RWPE1 (cell line): ENCODE data around the gene SPRED2.
A peak's percentile ranks its signal among the peaks of the same experiment; 100 is the strongest.

Source experiments
- CTCF ChIA-PET: fragments of 350-600 bp; sonication (Branson Sonifier 250); formaldehyde crosslinking; extraction: SDS; loops from one replicate; lab custom pipeline; 2021; lab: Yijun Ruan, JAX
- POLR2A ChIA-PET: fragments of 400-600 bp; formaldehyde crosslinking; extraction: SDS; loops from one replicate; lab custom pipeline; 2020; ENCODE audit warnings: antibody characterized with exemption; ENCODE audit not compliant: low non-redundant PET; lab: Yijun Ruan, JAX
- DNase-seq: peaks from one replicate; pipeline ENCODE4 v3.0.0; 2012; ENCODE audit warnings: low spot score
- H3K27ac ChIP-seq: fragments of 450-650 bp; 2 replicates; pipeline ENCODE4 v1.5.1; 2017
- CTCF ChIP-seq: fragments of 450-650 bp; conservative IDR thresholded peaks from 2 replicates; pipeline ENCODE4 v1.5.1; 2017; ENCODE audit warnings: low read depth, mild to moderate bottlenecking

The SPRED2 gene

GRCh38 chr2:65358678-65359400, 73.6 kb downstream of the SPRED2 start:
- CTCF ChIA-PET: no interaction called here
- H3K27ac ChIP-seq: no peak overlapping the region
- TF ChIP-seq CTCF: no peak
- DNase-seq: no peak
- POLR2A ChIA-PET: no interaction called here

DNA sequence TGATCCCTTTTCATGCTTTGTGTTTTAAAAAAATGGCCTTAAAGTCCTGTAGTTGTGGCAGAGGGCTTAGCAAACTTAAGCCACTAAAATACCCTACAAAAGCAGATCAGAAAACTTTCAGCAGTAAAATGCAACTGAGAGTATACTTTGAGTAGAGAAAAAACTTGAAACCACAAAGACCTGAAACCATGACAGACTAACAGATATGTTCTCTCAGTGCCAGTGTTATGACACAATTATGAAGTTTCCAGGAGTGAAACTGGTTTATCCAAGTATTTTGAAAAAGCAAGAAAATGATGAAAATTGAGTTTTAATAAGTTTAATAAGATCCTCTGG, 74.5 kb downstream of the SPRED2 start:
- POLR2A ChIA-PET: no interaction called here
- DNase-seq: no peak
- no peak for TF ChIP-seq CTCF
- no peak overlapping the region for H3K27ac ChIP-seq
- CTCF ChIA-PET: no interaction called here

DNA sequence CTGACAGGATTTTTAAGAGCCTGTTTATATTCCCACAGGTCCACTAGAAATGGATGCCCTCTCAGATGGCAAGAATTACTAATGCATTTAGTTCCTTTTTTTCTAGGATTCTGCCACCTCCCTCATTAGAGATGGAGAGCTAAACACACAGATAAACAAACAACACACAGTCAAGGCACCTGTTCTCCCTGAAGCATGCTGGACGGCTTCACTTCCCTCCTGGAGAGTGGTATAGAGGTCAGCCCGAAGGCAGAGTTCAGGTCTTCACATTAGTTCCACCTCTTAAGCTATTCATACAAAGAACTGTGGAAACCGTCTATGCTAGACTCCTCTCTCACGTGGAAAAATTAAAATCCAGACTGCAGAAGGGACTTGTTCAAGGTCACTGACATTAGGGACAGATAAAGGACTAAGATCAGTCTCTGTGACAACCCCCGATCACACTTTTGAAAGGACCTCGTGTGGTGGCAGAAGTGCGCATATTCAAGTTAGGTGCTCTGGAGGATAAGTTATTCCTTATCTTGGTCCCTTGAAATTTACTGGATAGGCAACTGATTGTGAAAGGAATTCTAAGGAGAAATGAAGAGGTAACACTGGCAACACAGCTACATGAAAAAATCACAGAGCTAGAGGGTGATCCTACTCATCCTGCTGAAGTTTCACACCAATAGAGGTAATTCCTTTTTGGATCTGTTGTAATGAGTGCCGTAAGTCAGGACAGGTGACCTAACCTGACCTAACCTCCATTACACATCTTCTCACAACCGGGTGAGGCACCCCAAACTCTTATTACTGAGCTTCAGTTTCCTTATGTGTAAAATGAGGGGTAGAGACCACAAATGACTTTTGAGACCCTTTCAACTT, 75.1 kb downstream of the SPRED2 start:
- no peak for TF ChIP-seq CTCF
- POLR2A ChIA-PET: no interaction called here
- DNase-seq: no peak
- CTCF ChIA-PET: interaction anchor here (0.5 to 0.6 kb wide), 3 partner anchors 17 to 828 kb away, joined by 3 read pairs; no protein-coding TSS in a partner anchor
- H3K27ac ChIP-seq: no peak overlapping the region

DNA sequence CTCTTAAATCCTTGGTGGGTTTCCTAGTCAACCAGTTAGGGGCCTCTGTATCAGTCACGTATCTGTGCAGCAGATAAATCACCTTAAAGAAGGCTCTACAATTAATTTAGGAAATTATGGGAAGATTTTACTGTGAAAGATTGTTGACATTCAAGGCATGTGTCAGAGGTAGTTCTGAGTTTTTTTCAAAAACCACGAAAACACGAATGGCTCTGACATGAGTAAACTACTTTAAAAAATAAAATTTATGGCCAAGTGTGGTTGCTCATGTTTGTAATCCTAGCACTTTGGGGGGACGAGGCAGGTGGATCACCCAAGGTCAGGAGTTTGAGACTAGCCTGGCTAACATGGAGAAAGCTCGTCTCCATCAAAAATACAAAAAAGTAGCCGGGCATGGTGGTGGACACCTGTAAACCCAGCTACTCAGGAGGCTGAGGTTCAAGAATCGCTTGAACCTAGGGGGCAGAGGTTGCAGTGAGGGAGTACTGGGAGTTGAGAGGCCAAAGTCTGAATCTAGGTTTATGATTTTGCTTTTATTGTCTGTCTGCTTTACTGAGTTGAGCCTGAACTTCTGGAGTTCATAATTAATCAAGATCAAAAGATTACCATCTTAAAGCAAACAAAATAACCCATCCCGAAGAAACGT, 77.1 kb downstream of the SPRED2 start:
- no peak for TF ChIP-seq CTCF
- ChIA-PET POLR2A (no interaction called here), CTCF (no interaction called here)
- H3K27ac ChIP-seq: no peak overlapping the region
- DNase-seq: no peak

DNA sequence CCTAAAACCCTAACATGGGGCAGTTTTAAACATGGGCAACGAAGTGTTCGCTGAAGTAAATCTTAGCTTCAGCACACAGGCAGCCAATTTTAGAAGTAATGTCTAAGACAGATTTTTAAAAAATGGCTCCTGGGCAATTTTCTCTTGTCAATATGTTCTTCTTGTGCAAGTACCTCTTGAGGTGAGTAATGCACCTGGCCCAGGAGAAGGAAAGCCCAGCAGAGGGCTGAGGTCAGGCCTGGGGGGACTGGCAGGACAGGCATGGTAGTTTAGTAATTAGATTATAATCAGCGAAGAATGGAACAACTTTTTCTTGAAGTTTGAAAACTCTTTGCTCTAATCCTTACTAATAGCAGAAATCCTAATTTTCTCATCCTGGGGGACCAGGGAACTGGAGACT, 77.6 kb downstream of the SPRED2 start:
- no peak overlapping the region for H3K27ac ChIP-seq
- POLR2A ChIA-PET: no interaction called here
- CTCF ChIA-PET: no interaction called here
- DNase-seq: peak; percentile 38
- TF ChIP-seq CTCF: no peak

DNA sequence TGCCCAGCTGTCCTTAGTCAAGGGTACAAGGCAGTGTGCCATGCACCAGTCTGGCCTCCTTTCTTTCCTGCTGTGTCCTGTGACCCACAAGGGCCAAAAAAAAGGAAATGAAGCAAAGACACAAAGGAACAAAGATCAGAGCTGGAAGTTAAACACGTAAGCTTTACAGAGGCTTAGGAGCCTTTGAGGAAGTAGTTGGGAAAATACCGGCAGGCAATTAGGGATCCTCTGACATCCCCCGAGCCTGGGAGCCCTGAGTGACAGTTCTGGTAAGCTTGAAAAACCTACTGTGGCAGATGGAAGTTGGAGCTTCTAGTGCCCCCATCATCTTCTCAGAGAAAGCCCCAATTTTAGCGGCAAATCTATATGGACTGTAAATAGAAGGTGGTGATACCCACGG, 78.5 kb downstream of the SPRED2 start:
- DNase-seq: no peak
- H3K27ac ChIP-seq: no peak overlapping the region
- no peak for TF ChIP-seq CTCF
- ChIA-PET CTCF (interaction anchor here (0.6 kb wide), 1 partner anchor 212 kb away, joined by 3 read pairs; no protein-coding TSS in a partner anchor), POLR2A (no interaction called here)
